ENCODE data around the gene CDH13. TPM values are rescaled to one million over a fixed set of nuclear protein-coding genes. Genes with fewer than 3 reads are reported as not detected.

Gene CDH13
- total and polyA plus RNA-seq, 2 of the 8 experiments (the other 6 are each of a cell fraction or from before 2014, with no cell fraction given) = 2.3 to 2.4 TPM

DNA sequence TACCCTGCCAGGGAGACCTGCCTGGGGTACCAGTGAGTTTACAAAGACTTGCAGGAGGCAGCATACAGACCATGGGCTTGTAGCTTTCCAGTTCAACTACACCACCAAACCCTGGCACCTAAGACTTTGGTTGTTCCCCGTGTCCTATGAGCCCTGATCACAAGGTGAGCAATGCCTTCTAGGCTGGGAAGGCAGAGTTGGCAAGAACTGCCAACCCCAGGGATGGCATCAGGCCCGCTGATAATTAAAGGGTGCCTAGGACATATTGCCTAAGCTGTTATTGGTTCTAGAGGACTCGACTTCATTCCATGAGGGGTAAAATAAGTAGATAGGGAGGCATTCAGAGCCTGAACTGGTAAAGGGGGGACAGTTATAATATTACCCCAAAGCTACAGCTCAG, 41.3 kb downstream of the CDH13 start:
- H3K9me3 ChIP-seq (ENCODE audit: insufficient read depth in 2 of 2, low read depth in 1 of 2, low read length in 1 of 2) = no peaks in the 10 kb centered on the region
- ChIA-PET POLR2A (ENCODE audit: partially characterized antibody) (no interaction called here), CTCF (ENCODE audit: partially characterized antibody) (interaction anchor here (0.8 to 3.0 kb wide), 4 partner anchors 28 to 405 kb away, joined by 3 to 13 read pairs (median 4); no protein-coding TSS in a partner anchor)
- H3K79me1 ChIP-seq (ENCODE audit: low read depth, low read length) = no peaks in the 10 kb centered on the region
- no peak overlapping the region for H3K56ac ChIP-seq (replicated peaks; ENCODE audit: insufficient read length, low read depth, low read length)
- H3K4me1 ChIP-seq (replicated peaks in 1 of 4; ENCODE audit: control insufficient read depth in 3 of 4, insufficient read depth in 4 of 4, low read length in 3 of 4) = peaks cover 0 to 2% (median 0%) of the 10 kb centered on the region in 4 experiments; a peak in 1 of 7 replicates
- no peak overlapping the region for H3K18ac ChIP-seq (ENCODE audit: extremely low read depth, low read length)
- no peak for FAIRE-seq
- no peak overlapping the region for H2BK5ac ChIP-seq (ENCODE audit: low read depth, low read length)
- H4K91ac ChIP-seq (replicated peaks; ENCODE audit: insufficient read length, low read length) = no peak overlapping the region
- H3K23ac ChIP-seq (ENCODE audit: insufficient read length) = no peak overlapping the region
- no peak overlapping the region for H4K8ac ChIP-seq (ENCODE audit: extremely low read depth, insufficient read depth, low read length)
- H4K5ac ChIP-seq (ENCODE audit: insufficient read length, low read depth, low read length) = no peak overlapping the region
- no peaks in the 10 kb centered on the region for H4K20me1 ChIP-seq (replicated peaks in 1 of 2; ENCODE audit: control insufficient read depth in 1 of 2, insufficient read depth in 2 of 2, low read length in 2 of 2)
- H2AK5ac ChIP-seq (ENCODE audit: low read depth, low read length) = no peak overlapping the region
- no peak overlapping the region for H2BK15ac ChIP-seq (ENCODE audit: low read length)
- H3K4me2 ChIP-seq (ENCODE audit: insufficient read depth in 1 of 2, low read depth in 2 of 2, low read length in 2 of 2) = no peak overlapping the region
- H3K23me2 ChIP-seq (ENCODE audit: low read depth, low read length) = no peaks in the 10 kb centered on the region
- DNase-seq (ENCODE audit: low read depth in 1 of 2, low spot score in 2 of 2) = no peak
- no peak overlapping the region for H3K4ac ChIP-seq (replicated peaks; ENCODE audit: insufficient read length, low read depth, low read length)
- H3K27me3 ChIP-seq (replicated peaks in 1 of 4; ENCODE audit: control insufficient read depth in 3 of 4, extremely low read depth in 1 of 4, insufficient read depth in 3 of 4, low read length in 3 of 4) = no peaks in the 10 kb centered on the region
- H3K9ac ChIP-seq (replicated peaks in 1 of 4; ENCODE audit: extremely low read depth in 1 of 4, low read depth in 3 of 4, low read length in 3 of 4) = no peak overlapping the region
- no peak overlapping the region for H3K4me3 ChIP-seq (ENCODE audit: extremely low read depth in 1 of 4, insufficient read depth in 2 of 4, low read depth in 3 of 4, low read length in 4 of 4)
- no peak overlapping the region for H2BK20ac ChIP-seq (ENCODE audit: low read length)
- no peak overlapping the region for H2BK120ac ChIP-seq (replicated peaks; ENCODE audit: low read depth, low read length)
- H3K14ac ChIP-seq (ENCODE audit: insufficient read length) = no peak overlapping the region
- H2AFZ ChIP-seq (ENCODE audit: low read length) = no peak overlapping the region
- H2BK12ac ChIP-seq (ENCODE audit: low read depth, low read length) = no peak overlapping the region
- H3K36me3 ChIP-seq (ENCODE audit: control insufficient read depth in 2 of 4, insufficient read depth in 4 of 4, low read length in 3 of 4) = no peaks in the 10 kb centered on the region
- H3K27ac ChIP-seq (ENCODE audit: low read depth, low read length) = no peak overlapping the region
- H3K79me2 ChIP-seq (ENCODE audit: control insufficient read depth in 1 of 2, insufficient read depth in 2 of 2, low read length in 2 of 2) = no peaks in the 10 kb centered on the region
- 80% methylated on average over 3 of the region's 3 CpGs; no CpG with 5 or more reads in 1 of the 2 experiments for WGBS, 2 experiments (ENCODE audit: extremely low coverage in 1 of 2, insufficient coverage in 1 of 2, insufficient read length in 1 of 2, insufficient replicate concordance in 2 of 2, low coverage in 1 of 2, low lambda C conversion rate in 2 of 2, missing lambda C conversion rate in 1 of 2)
- TF ChIP-seq TAF7 (optimal IDR thresholded peaks at IDR 0.05; ENCODE audit: borderline replicate concordance, low read depth, low read length) (no peak), EP300 (IDR thresholded peaks at IDR 0.05; ENCODE audit: borderline replicate concordance in 1 of 2, low read depth in 2 of 2, low read length in 2 of 2) (no peak), TBP (IDR thresholded peaks at IDR 0.05; ENCODE audit: low read depth, low read length) (no peak), JUND (IDR thresholded peaks at IDR 0.05; ENCODE audit: low read length) (no peak), JUN (IDR thresholded peaks at IDR 0.05; ENCODE audit: low read depth, low read length) (no peak), RAD21 (IDR thresholded peaks at IDR 0.05 in 1 of 2, conservative IDR thresholded peaks at IDR 0.05 in 1 of 2; ENCODE audit: low read depth in 2 of 2, low read length in 2 of 2) (no peak), BCL11A (IDR thresholded peaks at IDR 0.05; ENCODE audit: low read depth in 2 of 2, low read length in 2 of 2) (no peak)
- TF ChIP-seq, protein P1, sequence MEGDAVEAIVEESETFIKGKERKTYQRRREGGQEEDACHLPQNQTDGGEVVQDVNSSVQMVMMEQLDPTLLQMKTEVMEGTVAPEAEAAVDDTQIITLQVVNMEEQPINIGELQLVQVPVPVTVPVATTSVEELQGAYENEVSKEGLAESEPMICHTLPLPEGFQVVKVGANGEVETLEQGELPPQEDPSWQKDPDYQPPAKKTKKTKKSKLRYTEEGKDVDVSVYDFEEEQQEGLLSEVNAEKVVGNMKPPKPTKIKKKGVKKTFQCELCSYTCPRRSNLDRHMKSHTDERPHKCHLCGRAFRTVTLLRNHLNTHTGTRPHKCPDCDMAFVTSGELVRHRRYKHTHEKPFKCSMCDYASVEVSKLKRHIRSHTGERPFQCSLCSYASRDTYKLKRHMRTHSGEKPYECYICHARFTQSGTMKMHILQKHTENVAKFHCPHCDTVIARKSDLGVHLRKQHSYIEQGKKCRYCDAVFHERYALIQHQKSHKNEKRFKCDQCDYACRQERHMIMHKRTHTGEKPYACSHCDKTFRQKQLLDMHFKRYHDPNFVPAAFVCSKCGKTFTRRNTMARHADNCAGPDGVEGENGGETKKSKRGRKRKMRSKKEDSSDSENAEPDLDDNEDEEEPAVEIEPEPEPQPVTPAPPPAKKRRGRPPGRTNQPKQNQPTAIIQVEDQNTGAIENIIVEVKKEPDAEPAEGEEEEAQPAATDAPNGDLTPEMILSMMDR (IDR thresholded peaks at IDR 0.05; ENCODE audit: control extremely low read depth in 1 of 3, insufficient read depth in 1 of 3, low read depth in 1 of 3, low read length in 3 of 3) = no peak
